Brain pericyte (primary cell): ENCODE measurements around the gene CDH12.
"Not testable (repeated sequence)": the region's sequence is repeated elsewhere in the genome, so short reads cannot be mapped to it uniquely, and the experiment has no call there.

Source experiments
- DNase-seq: peaks from one replicate; pipeline ENCODE4 v3.0.0-alpha.2; 2012; ENCODE audit warnings: low read depth, low spot score

Gene CDH12

DNA sequence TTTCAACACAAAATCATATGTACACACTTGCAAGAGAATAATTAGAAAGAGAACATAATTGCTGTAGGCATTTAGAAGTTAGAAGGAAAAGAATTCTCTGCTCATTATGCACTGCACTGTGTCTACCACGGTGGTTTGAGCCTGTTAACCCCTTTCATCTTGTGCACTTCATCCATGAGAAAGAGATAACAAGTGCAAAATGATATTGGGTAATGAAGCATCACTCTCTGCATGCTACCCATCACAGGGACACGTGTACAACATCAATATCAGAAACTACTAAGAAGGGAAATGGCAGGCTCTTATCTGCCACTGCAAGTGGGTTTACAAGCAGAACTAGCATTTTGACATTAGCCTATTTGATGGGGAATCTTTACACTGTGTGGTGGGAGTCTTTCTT lies 202.6 kb downstream of the CDH12 start:
- DNase-seq = no peak

DNA sequence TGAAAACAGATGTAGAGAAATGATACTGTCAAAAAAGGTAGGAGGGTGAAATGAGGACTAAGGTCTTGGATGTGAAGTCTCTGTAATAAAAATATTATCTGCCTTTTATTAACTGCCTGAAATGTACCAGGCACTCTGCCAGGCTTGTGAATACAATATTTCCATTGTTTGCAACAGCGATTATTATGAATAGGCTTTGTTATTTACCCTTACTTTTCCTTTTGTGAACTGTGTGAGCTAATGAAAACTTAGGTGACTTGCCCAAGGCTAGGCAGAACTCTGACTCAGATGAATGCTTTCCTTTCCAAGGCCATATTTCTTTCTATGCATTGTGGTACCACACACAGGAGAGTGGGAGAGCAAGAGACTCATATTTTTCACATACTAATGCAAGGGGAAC lies 204.1 kb downstream of the CDH12 start:
- DNase-seq = no peak

DNA sequence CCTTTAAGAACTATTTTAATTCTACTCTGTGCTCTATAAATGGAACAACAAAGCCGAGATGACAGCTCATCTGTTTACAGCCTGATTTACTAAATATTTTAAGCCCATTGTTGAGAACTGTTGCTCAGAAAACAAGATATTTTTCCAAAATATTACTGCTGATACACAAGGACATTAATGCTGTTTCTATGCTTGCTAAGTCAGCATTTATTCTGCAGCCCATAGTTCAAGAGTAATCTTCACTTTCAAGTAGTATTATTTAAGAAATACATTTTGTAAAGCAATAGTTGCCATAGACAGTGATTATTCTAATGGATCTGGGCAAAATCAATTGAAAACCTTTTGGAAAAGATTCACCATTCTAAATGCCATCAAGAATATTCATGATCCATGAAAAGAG lies 208.3 kb downstream of the CDH12 start:
- DNase-seq = no peak

DNA sequence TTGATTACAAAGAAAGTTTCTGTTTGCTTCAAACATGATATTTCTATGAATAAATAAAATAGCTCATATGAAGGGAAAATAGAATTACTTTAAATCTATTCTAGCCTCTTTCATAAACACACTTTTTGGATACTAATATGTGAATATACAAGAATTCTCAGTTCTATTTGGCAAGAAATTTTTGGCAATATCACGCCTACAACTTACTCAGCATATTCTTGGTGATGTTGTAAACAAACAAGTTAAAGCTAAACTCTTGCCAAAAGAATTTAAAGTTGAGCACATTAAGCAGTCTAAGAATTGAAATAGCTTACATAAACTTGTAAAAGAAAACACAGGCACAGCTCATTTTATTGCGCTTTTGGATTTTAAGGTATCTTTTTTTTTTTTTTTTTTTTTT lies 209.8 kb downstream of the CDH12 start:
- no peak for DNase-seq

DNA sequence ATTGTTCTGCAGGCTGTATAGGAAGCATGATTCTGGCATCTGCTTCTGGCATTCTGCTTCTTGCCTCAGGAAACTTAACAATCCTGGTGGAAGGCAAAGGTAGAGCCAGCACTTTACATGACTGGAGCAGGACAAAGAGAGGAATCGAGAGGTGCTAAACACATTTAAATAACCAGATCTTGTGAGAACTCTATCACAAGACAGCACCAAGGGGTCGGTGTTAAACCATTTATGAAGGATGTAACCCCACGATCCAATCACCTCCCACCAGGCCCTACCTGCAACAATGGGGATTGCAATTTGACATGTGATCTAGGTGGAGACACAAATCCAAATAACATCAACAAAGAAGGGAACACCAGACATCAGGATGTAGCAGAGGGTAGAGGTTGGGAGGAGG lies 221.5 kb downstream of the CDH12 start:
- DNase-seq = no peak

DNA sequence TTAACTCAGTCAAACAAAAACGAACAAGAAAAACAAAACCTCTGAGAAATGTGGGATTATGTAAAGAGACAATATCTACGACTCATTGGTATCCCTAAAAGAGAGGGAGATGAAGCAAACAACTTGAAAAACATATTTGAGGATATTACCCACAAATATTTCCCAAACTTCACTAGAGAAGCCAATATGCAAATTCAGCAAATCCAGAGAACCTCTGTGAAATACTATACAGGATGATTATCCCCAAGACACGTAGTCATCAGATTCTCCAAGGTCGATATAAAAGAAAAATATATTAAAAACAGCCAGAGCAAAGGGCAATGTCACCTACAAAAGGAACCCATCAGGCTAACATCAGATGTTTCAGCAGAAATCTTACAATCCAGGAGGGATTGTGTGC lies 226.1 kb downstream of the CDH12 start:
- DNase-seq = no peak

DNA sequence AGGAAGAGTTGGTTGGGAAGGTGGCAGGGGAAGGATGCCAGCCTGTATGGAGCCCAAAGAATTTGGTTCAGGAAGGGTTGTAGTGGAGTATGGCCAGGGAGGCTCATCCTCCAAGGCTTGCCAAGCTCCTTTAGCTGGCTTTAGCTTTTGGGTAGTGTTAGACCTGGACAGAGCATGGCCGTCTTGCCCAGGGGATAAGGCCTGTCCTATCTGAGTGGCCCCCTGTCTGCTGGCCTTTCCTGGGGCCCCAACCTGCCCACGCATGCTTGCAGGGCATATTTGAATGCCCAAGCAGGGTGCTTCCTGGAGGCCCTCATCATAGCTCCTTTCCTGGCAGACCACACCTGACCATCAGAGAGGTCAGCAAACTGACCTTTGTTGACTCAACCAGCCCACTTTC lies 227.7 kb downstream of the CDH12 start:
- no peak for DNase-seq

DNA sequence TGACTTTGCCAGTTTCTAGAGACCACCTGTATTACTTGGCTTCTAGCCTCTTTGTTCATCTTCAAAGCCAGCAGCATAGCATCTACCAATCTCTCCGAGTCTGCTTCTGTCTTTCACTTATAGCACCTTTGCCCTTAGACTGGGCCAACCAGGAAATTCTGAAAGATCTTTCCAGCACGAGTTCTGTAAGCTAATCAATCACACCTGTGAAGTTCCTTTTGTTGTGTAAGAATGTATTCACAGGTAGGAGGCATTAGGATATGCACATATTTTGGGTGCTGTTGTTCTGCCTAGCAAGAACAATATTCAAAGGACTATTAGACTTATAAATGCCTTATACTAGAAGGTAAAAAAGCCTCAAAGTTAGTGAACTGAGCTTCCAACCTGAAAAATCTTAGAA lies 232.1 kb downstream of the CDH12 start:
- DNase-seq = no peak

DNA sequence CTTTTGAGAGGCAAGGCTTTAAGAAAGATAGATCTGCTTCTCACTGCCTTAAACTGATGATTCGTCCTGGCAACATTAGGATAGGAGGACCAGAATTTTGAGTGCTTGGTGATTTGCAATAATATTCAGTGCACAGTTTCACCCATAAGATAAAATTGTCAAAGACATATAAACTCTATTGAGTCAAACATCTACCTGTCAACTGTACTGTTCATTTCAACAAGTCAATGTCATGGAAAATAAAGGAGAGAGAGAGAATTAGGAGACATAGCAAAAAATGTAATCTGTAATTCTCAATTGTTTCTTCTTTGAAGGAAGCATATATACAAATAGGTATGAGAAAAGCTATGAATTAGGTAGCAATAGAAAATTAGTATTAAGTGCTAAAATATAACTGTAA lies 237.2 kb downstream of the CDH12 start:
- DNase-seq = no peak

DNA sequence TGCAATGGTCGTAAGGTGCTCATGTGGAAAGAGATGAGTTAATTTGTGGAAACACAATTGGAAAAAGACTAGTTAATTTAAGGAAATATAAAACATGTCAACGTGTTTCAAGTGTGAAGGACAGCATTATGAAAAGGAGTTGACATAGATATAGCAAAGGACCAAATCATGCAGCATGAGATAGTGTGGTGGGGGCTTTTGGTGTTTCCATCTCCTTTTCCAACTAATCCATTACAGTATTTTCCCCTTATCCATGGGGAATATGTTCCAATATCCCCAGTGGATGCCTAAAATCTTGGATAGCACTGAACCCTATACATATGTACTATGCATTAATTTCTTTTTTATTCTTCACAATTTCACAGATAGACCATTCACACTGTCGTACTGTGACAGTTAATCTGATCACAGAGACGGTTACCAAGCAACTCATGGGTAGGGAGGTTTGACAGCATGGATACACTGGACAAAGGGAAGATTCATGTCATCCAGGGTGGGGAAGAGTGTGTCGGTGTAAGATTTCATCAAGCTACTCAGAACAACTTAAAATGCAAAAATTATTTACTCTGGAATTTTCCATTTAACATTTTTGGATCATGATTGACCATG lies 238.6 kb downstream of the CDH12 start:
- DNase-seq = no peak

DNA sequence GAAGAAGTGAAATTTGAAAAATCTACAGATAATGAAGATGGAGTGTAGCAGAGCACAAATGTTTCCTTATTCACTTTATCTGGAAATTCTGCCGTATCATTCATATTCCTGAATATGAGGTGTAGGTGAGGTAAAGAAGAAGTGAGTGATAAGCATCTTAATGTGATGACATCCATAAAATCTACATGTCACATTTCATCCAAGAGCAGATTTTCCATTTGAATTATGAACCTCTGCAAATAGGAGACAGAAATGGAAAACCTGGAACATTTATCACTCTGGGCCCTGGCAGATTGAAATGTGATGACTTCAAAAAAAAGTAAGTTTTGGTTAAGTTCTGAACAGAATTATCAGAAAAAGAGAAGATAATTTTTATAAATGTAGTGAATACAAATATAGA lies 240.2 kb downstream of the CDH12 start:
- DNase-seq = no peak

DNA sequence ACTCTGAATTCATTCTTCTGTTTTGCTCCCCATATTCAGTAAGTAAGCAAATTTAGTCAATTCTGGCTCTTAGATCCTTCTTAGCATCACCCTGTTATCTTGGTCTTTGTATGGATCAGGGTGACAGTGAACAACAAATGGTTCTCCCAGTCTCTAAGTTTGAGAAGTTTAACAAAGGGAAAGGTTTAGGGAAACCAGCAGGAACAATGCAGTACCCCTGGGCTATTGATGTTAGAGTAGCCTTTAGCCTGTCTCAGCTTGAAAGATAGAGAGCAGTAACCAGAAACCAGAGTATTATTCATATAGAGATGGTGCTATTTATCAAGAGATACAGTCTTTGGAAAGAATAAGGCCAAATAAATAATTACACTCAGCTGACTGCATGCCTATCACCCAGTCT lies 241.8 kb downstream of the CDH12 start:
- no peak for DNase-seq

DNA sequence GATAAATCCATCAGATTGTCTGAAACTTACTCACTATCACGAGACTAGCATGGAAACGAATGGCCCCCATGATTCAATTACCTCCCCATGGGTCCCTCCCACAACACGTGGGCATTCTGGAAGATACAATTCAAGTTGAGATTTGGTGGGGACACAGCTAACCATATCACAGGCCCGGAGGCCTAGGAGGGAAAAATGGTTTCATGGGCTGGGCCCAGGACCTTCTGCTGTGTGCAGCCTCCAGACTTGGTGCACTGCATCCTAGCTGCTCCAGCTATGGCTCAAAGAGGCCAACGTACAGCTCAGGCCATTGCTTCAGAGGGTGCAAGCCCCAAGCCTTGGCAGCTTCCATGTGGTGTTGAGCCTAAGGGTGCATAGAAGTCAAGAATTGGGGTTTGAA lies 245.6 kb downstream of the CDH12 start:
- DNase-seq = not testable (repeated sequence)

DNA sequence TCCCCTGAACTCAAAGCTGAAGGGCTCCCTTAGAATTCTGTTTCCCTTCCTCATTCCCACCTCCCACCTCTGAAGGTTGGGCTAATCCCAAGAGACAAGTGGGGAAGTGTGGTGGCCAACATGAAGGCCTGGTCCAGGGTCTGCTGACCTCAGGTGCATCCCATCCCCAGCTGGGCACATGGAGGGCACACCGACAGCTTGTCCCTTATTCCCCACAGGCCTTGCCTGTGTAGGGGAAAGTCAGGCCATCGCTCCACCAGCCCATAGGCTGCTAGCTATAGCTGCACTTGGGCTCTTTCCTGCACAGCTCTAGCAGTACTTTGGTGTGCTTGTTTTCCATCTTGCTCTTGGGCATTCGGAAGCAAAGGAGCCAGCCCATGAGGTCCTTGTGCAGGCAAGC lies 247.7 kb downstream of the CDH12 start:
- no peak for DNase-seq

DNA sequence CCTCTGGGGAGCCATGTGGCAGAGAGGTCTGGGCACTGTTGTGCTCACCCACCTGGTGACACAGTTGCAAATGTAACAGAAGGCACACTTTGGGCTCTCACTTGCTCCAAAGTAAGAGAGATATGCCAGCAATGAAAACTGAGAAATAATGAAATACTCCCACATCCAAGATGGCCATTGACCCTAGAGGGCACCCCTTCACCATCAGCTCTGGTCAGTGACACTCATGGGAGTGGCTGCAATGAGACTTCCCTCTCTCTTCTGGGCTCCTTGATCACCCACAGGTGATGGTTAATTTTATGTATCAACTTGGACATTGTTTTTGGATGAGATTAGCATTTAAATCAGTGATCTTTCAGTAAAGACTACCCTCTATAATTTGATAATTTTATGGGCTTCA lies 248.4 kb downstream of the CDH12 start:
- DNase-seq = no peak

DNA sequence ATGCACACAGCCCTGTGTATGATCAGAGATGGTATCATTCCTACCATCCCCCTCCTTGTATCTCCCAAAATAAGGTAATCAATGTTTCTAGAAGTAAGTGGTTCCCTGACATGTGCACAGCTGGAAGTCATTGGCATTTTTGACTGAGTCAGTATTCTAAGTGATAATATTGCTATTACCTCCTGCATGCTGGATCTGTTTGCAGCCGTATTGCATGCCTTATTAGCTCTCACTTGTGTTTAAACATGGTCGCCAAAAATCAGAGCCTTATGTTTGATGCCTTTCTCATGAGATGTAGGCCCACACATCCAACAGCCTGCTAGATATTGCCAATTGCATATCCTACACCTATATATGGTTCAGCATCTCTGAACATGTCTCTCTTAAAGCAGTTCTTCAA lies 254.3 kb downstream of the CDH12 start:
- no peak for DNase-seq

DNA sequence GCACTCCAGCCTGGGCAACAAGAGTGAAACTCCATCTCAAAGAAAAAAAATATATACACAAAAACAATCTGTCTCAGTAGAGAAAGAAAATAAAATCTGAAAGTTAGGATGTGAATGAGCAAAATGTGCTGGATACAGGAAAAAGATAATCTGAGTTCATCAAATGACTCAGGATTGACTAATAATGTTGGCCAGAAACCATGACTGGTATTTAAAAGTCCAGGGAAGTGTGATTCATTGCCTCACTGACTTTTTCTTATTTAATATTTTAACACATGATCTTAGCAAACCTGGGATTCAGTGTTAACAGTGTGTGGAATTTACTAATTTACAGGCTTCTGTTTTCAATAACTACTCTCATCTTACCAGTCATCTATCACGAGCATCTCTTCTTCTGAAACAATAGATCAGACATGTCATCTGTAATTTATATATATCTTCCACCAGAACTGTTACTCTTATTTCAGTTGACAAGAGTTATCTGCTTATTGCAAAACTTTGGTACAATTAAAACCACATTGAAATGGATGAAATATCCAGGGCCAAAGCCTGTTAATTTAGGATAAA lies 256.7 kb downstream of the CDH12 start:
- no peak for DNase-seq

DNA sequence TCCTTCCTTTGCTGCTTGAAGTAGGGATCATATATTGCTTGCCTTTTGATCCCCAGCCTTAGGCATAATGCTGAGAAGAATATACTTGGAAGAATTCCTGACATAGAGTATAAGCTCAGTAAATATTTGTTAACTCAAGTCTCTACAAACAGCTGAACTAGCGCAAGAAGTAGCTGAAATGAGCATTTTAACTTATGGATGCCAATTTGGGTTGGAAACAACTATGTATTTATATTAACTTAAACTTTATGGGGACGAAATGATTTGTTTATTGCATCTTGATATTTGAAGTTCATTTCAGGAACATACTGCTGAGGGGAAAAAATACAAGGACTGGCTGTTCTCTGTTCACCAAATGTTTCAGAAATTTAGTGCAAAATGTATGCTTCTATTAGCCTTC lies 258.7 kb downstream of the CDH12 start:
- DNase-seq = no peak

DNA sequence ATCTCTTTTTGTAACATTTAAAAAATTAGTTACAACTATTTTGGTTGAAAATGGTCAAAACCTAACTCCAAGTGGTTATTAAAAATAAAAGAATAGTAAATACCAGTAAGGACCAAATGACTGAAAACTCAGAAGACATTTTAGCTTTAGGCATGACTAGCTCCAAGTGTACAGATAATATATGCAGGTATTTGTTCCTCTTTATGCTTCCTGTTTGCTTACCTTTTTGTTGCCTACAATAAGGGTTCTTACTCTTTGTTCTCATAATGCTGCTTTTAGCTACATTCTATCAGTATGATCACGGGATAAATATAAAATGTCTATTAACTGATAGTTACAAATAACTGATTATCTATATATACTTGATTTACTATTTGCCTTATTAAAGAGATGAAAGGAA lies 259.6 kb downstream of the CDH12 start:
- DNase-seq = no peak

DNA sequence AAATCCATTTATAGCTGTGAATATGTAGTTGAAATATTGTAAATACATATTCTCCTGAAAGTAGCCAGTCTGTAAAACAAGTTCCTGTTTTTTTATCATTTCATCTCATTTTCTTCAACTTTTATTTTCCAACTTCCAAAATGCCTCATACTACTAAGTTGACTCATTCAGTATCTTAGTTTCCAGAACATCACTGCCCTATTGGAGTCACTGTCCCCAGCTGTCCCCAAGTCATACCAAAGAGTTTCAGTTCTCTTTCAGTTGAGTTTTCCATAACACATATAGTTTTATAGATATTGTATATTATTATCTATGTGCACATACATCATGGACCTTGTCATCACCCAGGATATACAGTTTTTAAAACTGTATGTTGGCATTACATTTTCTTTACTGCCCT lies 261.7 kb downstream of the CDH12 start:
- DNase-seq = no peak

DNA sequence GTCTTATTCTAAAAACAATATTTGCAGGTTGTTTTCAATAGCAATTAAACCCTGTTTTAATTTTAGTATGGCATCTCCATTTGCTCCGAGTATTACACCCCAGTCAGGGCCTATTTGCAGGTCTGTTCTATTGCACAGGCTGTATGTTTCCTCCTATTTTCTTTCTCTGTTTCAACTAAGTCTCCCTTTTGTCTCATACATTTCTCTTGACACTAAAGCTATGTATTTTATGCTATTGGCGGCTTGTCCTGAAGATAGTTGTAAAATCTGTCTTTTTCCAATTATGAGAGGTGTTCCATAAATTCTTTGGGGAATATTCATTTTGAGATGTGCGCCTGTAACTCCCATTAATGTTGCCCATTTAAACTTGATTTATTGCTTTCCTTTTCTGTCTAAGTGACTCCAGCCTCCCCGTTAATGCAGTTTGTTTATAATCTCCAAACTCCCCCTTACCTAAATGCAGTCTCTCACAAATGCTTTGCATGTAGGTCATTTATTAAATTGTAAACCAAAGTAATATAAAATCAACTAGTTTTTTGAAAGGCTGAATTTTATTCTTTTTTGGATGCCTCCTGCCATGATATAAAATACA lies 262.4 kb downstream of the CDH12 start:
- no peak for DNase-seq

DNA sequence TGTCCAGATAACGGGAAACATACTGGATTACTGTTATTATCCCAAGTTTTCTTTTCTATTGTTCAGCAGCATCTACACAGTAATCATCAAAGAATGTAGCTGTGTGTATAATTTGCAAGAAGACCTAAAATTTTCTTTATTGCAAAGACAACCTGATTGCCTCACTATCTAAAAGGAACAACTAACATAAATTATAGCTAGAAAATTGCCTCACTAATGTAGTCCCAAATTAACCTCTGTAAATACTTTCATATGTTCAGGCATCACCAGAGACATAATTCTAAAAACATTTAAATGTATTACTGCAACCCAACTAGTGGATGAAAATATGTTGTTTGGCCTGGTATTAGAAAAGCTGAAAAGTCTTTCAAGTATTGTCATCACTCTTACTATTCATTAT lies 275.4 kb downstream of the CDH12 start:
- no peak for DNase-seq

DNA sequence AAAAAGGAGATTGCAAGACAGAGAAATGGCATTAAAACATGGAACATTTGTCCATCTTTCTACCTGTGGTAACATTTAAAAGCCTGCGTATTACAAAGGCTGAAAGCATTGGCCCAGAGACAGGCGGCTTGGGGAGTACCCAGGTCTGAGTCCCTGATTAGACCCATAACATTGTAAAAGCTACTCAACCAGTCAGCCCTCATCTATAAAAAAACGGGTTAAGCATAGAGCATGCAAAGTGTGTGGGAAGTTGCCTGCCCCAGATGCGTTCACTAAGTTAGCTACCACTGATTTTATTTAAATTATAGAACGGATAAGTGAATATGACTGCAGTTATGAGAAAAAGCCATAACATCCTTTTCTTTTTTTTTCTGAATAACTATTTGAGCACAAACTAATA lies 276.1 kb downstream of the CDH12 start:
- DNase-seq = no peak

DNA sequence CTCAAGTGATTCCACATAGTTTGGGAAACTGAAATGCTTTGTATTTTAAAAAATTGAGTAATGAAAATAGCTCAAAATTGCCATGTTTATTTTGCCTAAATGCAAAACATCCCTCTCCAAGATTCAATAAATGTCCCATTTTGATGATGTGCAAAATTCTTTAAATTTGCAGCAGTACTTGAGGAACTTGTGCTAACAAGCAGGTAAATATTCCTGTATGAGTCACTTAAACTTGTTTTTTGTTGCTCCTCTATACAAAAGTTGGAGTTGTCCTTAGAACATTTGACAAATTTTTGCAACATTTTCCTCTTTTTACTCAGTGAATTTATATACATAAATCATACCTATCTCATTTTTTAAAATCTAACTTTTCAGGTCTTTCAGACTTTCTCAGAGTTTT lies 280.2 kb downstream of the CDH12 start:
- DNase-seq = no peak
